ENCODE data around the gene PTPRN2. TPM values are rescaled to one million over a fixed set of nuclear protein-coding genes. Genes with fewer than 3 reads are reported as not detected.

The PTPRN2 gene
- total RNA-seq, 1 experiment from 2014 or later = 2.1 TPM

GRCh38 chr7:157719705-157720655 lies 867.6 kb downstream of the PTPRN2 start:
- Histone ChIP-seq H2AFZ (ENCODE audit: low read depth, low read length, poor library complexity, severe bottlenecking) (no peak overlapping the region), H3K9me2 (ENCODE audit: insufficient read depth) (no peaks in the 10 kb centered on the region), H3K36me3 (ENCODE audit: control insufficient read depth in 1 of 2, insufficient read depth in 2 of 2, low read length in 2 of 2) (no peaks in the 10 kb centered on the region), H4K20me1 (ENCODE audit: insufficient read depth) (no peaks in the 10 kb centered on the region), H3K9ac (ENCODE audit: low read length) (no peak overlapping the region), H3K9me3 (ENCODE audit: control insufficient read depth in 1 of 2, insufficient read depth in 1 of 2, low read depth in 1 of 2, low read length in 2 of 2) (no peaks in the 10 kb centered on the region), H3K79me2 (ENCODE audit: insufficient read depth, low read length) (no peaks in the 10 kb centered on the region), H3K4me2 (ENCODE audit: low read length) (no peak overlapping the region), H3K27ac (ENCODE audit: low read depth, low read length) (no peak overlapping the region), H3K27me3 (ENCODE audit: insufficient read depth, low read length) (peaks cover 13% of the 10 kb centered on the region), H3K4me3 (replicated peaks in 1 of 2; ENCODE audit: low read depth in 1 of 2, low read length in 2 of 2) (no peak overlapping the region), H3K4me1 (ENCODE audit: control insufficient read depth in 1 of 2, insufficient read depth in 2 of 2, low read length in 2 of 2) (no peaks in the 10 kb centered on the region)
- intact Hi-C loops (cut with micrococcal nuclease) = no loop called here
- no peak for DNase-seq (ENCODE audit: low read depth, low spot score)
- no peak for TF ChIP-seq EGR1 (IDR thresholded peaks at IDR 0.05; ENCODE audit: low read depth)
- TF ChIP-seq JUND (IDR thresholded peaks at IDR 0.05) = no peak
- no peak for TF ChIP-seq RAD21 (IDR thresholded peaks at IDR 0.05; ENCODE audit: low read depth)
- no peak for TF ChIP-seq ZBTB33 (IDR thresholded peaks at IDR 0.05; ENCODE audit: extremely low read depth, insufficient replicate concordance, low read length)
- TF ChIP-seq ZNF274 (IDR thresholded peaks at IDR 0.05; ENCODE audit: low read depth, low read length) = no peak
- TF ChIP-seq REST (IDR thresholded peaks at IDR 0.05; ENCODE audit: low read depth) = no peak
- TF ChIP-seq POLR2A (IDR thresholded peaks at IDR 0.05; ENCODE audit: borderline replicate concordance, extremely low read depth, insufficient read depth, insufficient read length) = no peak
- no peak for TF ChIP-seq MAX (IDR thresholded peaks at IDR 0.05)
- no TSS peak for BruUV-seq (replicated peaks)
- ChIA-PET RAD21 (ENCODE audit: low non-redundant PET in 1 of 2, low total read pairs in 2 of 2, uncharacterized antibody in 2 of 2, unreplicated experiment in 2 of 2) (no interaction called here), POLR2A (no interaction called here), CTCF (no interaction called here)
- no peak for ATAC-seq
